Measurements from ENCODE around the gene HTRA3.
"Not testable (repeated sequence)": the region's sequence is repeated elsewhere in the genome, so short reads cannot be mapped to it uniquely, and the experiment has no call there.

HTRA3 gene

DNA sequence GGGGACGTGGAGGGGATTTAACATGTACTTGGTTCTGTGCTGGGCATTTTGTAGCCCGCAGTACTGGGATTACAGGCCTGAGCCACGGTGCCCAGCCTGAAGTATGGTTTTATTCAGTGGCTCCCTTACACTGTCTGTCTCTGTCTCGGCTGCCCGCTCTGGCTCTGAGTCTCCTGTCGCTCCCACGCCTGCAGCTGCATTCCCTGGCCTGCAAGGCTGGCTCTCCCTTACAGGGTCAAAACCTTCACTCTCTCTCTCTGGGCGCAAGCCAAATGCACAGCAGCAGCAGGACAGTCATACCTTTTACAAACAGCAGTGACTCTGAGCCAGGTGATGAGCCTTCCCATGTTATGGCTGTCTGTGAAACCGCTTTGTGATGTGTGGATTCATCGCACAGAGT is 72.1 kb downstream of the HTRA3 start:
- Mint-ChIP-seq H3K27ac (no peak overlapping the region), H3K27me3 (ENCODE audit: low read depth) (no peaks in the 10 kb centered on the region), H3K9me3 (peaks cover 8% of the 10 kb centered on the region), H3K4me3 (no peak overlapping the region), H3K4me1 (ENCODE audit: low read depth) (no peaks in the 10 kb centered on the region), H3K36me3 (ENCODE audit: low read depth) (no peaks in the 10 kb centered on the region)

DNA sequence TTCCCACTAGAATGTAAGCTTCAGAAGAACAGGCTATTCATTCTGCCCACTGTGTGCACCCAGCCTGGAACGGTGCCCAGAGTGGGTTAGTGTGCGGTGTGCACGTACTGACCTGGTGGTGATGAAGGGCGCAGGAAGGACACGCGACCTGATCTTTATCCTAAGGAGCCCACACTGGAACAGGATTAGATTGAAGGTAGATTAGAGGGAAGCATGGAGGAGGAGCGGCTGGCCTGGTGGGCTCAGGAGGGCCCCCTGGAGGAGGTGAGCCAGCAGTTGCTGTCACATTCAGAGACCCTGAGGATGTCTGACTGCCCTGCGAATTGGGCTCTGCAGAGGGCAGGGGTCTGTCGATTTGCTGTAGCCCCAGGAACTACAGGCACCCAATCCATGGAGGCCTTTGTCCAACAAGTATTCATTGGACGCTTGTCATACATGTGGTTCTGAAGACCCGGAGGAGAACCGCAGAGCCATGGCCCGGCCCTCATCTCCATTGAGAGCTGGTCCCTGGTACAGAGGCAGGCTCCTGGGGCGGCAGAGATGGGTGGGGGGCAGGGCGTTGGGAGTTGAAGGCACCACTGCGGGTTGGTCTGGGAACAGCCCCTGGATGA is 73.2 kb downstream of the HTRA3 start:
- H3K4me1 Mint-ChIP-seq (ENCODE audit: low read depth): no peaks in the 10 kb centered on the region
- peaks cover 5% of the 10 kb centered on the region for H3K9me3 Mint-ChIP-seq
- H3K27ac Mint-ChIP-seq: no peak overlapping the region
- no peaks in the 10 kb centered on the region for H3K36me3 Mint-ChIP-seq (ENCODE audit: low read depth)
- no peaks in the 10 kb centered on the region for H3K27me3 Mint-ChIP-seq (ENCODE audit: low read depth)
- H3K4me3 Mint-ChIP-seq: no peak overlapping the region

DNA sequence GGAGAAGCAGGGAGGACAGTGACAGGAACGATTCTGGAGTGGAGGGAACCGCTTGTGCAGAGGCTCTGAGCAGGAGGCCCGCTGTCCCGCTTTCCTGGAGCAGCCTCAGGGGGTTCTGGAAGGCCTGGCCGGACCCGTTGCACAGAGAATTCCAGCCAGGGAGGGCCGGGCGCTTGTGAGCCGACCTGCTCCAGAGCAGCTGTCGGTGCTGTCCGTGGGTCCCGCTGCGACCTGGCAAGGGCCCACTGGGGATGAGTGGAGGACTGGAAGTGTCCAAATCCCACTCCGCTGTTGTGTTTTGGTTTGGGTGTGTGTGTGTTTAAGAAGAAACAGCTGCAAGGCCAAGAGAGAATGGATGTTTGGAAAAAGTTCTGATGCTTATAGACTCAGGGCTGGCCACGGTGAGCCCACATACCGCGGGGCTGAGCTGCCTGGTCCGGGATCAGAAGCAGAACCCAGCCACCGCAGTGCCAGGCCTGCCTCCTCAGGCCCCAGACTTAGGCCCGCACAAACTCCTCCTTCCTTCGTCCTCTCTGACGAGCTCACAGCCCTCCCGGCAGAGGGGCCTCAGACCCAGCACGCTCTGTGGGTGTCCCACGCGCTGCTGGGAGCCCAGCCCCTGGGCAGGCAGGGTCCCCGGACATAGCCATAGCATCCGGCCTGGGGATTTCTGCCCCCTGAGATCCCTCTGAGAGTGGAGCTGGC is 73.9 kb downstream of the HTRA3 start:
- no peaks in the 10 kb centered on the region for H3K36me3 Mint-ChIP-seq (ENCODE audit: low read depth)
- H3K27me3 Mint-ChIP-seq (ENCODE audit: low read depth): no peaks in the 10 kb centered on the region
- no peaks in the 10 kb centered on the region for H3K4me1 Mint-ChIP-seq (ENCODE audit: low read depth)
- peaks cover under 1% of the 10 kb centered on the region for H3K9me3 Mint-ChIP-seq
- no peak overlapping the region for H3K4me3 Mint-ChIP-seq
- no peak overlapping the region for H3K27ac Mint-ChIP-seq

DNA sequence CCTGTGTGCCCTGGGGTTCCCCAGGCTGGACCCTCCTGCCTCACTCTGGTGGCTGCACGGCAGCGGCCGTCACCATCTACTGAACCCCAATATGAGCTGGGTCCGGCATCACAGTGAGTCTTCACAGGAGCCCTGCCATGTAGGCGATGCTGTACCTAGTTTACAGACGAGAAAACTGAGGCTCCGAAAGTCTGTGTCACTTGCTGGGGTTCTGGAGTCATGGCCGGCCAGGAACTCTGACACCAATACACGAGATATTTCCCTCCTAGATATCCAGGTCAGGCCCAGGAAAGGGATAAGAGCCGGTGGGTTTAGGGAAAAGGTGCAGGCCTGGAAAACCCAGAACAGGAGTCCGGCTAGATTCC is 74.4 kb downstream of the HTRA3 start:
- Mint-ChIP-seq H3K4me1 (ENCODE audit: low read depth) (no peaks in the 10 kb centered on the region), H3K27ac (no peak overlapping the region), H3K27me3 (ENCODE audit: low read depth) (no peaks in the 10 kb centered on the region), H3K4me3 (no peak overlapping the region), H3K36me3 (ENCODE audit: low read depth) (no peaks in the 10 kb centered on the region), H3K9me3 (no peaks in the 10 kb centered on the region)

DNA sequence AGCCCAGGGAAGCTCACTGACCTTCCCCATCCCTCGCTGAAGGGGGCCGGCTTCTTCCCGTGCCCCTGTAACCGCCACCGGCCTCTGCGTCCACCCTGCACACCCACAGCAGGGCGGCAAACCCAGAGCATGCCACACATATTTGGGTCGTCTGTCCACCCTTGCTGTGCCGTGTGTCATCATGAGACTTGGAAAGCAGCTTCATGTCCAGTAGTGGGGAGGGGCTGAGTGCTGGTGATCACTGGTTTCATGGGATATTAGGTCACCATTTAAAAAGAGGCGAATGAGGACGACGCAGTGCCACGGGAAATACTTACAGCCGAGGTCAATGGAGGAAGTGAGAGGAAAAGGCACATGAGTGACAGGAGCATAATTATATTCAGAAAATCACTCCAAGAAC is 74.8 kb downstream of the HTRA3 start:
- Mint-ChIP-seq H3K4me3 (no peak overlapping the region), H3K9me3 (no peaks in the 10 kb centered on the region), H3K27me3 (ENCODE audit: low read depth) (no peaks in the 10 kb centered on the region), H3K36me3 (ENCODE audit: low read depth) (no peaks in the 10 kb centered on the region), H3K27ac (no peak overlapping the region), H3K4me1 (ENCODE audit: low read depth) (no peaks in the 10 kb centered on the region)

DNA sequence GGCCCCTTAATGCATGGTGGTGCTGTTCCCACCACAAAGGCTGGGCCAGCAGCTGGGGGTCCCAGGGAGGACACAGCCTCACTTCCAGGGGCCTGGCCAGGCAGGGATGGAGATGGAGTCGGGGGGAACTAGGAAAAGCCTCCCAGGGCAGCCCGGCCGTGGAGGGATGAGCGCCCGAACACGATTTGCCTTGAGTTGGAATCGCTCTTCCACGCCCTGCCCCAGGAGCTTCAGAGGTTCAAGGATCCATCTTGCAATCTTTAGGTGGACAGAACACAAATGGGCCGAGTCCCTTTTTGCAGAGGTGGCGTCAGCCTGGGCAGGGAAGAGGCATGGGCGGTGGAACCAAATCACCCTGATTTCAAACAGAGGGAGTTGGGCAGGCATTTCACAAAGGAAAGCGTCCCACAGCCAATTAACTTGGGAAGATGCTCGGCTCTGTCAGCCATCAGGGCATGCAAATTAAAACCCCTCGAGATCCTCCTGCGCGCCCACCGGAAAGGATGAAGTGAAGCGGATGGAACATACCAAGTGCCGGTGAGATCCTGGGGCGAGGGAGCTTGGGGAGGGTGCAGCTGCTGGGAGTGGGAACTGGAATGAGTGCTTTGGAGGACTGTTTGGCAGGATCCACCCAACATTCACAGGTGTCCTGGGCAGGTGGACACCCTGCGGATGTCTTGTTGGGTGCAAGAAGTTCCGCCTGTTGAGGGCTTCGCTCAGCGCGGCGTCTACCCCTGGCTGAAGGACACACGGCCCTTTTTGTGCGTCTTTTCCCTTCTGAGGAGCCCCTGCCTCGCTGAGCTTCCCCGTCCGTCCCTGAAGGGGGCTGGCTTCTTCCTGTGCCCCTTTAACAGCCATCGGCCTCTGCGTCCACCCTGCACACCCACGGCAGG is 75.7 kb downstream of the HTRA3 start:
- Mint-ChIP-seq H3K4me3 (no peak overlapping the region), H3K27me3 (ENCODE audit: low read depth) (no peaks in the 10 kb centered on the region), H3K9me3 (no peaks in the 10 kb centered on the region), H3K36me3 (ENCODE audit: low read depth) (no peaks in the 10 kb centered on the region), H3K4me1 (ENCODE audit: low read depth) (no peaks in the 10 kb centered on the region), H3K27ac (no peak overlapping the region)

DNA sequence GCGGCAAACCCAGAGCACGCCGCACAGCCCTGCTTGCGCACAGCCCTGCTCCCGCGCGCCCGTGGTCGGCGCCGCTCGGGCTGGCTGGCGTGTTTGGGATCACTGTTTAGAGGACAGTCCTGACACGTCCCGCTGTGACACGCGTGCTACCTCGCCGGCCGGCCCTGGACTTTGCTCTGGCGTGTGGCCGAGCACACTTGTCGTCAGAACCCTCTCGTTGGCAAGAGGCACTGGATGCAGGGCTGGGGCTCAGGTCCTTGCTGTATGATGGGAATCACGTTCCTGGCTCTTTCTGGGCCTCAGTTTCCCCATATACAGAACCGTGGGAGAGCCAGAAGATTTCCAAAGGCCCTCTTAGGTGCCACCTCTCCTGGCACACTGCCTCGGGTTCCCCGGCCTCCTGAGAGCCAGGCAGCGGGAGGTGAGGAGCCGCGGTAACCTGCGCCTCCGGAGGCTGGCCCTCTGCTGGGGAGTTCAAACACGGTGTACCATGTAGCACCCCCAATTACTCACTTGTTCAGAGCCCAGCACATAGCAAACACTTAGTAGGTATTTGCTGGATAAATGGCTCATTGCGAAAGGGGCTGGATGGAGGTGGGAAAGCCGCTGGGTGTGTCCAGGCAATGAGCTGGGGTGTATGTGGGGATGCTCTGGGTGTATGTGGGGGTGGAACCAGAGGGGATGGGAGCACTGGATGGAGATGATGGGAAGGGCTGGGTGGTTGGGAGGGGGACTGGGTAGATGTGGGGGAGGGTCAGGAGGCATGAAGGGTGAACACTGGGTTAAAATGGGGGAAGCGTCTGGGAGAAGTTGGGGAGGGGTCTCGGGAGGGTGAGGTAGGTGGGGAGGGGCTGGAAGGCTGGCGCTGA is 76.6 kb downstream of the HTRA3 start:
- Mint-ChIP-seq H3K4me3 (no peak overlapping the region), H3K27me3 (ENCODE audit: low read depth) (no peaks in the 10 kb centered on the region), H3K9me3 (no peaks in the 10 kb centered on the region), H3K36me3 (ENCODE audit: low read depth) (no peaks in the 10 kb centered on the region), H3K27ac (no peak overlapping the region), H3K4me1 (ENCODE audit: low read depth) (no peaks in the 10 kb centered on the region)

DNA sequence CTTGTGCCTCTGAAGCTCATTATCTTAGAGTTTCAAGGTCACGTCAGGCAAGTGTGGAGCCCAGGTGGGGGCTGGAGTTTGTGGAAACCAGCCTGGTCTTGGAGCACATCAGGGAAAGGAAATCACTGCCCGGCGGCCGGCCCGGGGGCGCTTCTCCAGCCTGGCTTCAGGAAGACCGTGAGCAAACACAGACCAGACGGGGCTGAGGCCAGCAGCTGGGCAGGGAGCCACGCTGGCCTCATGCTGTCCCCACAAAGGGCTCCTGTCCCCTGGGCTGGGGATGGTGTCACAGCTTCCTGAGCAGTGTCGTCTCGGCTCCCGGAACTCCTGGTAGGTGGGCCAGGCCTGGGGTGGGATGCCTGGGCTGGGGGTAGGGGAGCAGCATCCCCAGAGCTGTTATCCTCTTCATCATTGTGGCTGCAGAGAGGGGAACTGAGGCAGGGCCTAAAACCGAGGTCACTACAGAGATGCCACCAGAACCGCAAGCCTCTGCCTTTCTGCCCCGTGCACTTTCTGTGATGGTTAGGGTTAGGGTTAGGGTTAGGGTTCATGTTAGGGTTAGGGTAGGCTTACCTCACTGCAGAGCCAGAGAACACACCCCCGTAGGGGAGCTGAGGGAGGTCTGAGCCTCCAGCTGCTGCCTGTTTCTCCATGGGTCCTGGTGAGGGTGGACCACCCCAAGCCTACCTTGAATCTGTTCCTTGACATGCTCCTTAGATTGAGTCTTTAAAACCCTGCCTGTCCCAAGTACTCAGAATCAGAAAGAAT is 77.5 kb downstream of the HTRA3 start:
- no peaks in the 10 kb centered on the region for H3K4me1 Mint-ChIP-seq (ENCODE audit: low read depth)
- H3K4me3 Mint-ChIP-seq: no peak overlapping the region
- no peaks in the 10 kb centered on the region for H3K9me3 Mint-ChIP-seq
- H3K36me3 Mint-ChIP-seq (ENCODE audit: low read depth): no peaks in the 10 kb centered on the region
- H3K27me3 Mint-ChIP-seq (ENCODE audit: low read depth): no peaks in the 10 kb centered on the region
- H3K27ac Mint-ChIP-seq: no peak overlapping the region

DNA sequence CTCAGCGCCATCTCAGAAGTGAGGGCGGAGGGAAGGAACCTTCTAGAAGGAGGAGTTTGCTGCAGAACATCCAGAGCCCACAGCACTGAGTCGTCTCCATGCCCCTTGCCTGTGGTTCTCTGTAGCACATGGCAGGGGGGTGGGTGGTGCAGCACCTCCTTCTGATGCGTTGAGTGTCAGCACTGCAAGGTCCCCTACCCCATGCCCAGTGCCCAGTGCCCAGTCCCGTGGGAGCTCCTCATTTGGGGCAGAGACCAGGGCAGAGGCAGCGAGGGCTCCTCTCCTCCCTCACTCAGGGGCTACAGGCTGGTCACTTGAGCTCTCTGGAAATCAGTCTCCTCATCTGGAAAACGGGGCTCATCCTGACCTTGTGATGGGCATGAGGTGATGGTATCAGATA is 78.1 kb downstream of the HTRA3 start:
- Mint-ChIP-seq H3K36me3 (ENCODE audit: low read depth) (no peaks in the 10 kb centered on the region), H3K27ac (no peak overlapping the region), H3K27me3 (ENCODE audit: low read depth) (no peaks in the 10 kb centered on the region), H3K4me1 (ENCODE audit: low read depth) (no peaks in the 10 kb centered on the region), H3K9me3 (no peaks in the 10 kb centered on the region), H3K4me3 (no peak overlapping the region)

DNA sequence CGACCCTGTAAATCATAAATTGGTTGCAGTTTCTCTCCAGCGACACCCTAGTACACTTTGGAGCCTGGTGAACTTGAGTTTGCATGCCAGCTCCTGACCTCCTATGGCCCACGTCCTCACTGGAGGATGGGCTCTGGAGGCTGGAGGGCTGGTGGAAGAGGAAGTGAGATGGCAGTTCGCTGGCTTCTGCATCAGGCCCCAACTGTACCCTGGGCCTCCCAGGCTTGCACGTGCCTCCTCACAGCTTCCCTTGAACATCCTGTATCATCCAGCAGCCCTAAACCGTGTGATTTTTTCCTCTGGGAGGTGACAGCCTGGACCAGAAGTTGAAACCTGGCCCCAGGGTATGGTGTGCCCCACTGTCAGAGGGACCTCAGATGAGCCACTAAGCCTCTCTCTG is 78.5 kb downstream of the HTRA3 start:
- Mint-ChIP-seq H3K4me3 (no peak overlapping the region), H3K4me1 (ENCODE audit: low read depth) (no peaks in the 10 kb centered on the region), H3K9me3 (no peaks in the 10 kb centered on the region), H3K36me3 (ENCODE audit: low read depth) (no peaks in the 10 kb centered on the region), H3K27me3 (ENCODE audit: low read depth) (no peaks in the 10 kb centered on the region), H3K27ac (no peak overlapping the region)

DNA sequence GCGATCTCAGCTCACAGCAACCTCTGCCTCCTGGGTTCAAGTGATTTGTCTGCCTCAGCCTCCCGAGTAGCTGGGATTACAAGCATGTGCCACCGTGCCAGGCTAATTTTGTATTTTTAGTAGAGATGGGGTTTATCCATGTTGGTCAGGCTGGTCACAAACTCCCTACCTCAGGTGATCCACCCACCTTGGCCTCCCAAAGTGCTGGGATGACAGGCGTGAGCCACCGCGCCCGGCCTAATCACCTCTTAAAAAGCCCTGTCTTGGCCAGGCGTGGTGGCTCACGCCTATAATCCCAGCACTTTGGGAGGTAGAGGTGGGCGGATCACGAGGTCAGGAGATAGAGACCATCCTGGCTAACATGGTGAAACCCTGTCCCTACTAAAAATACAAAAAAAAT is 79.7 kb downstream of the HTRA3 start:
- not testable (repeated sequence) for H3K4me1 Mint-ChIP-seq (ENCODE audit: low read depth); H3K27ac Mint-ChIP-seq; H3K27me3 Mint-ChIP-seq (ENCODE audit: low read depth); H3K9me3 Mint-ChIP-seq; H3K4me3 Mint-ChIP-seq; H3K36me3 Mint-ChIP-seq (ENCODE audit: low read depth)

DNA sequence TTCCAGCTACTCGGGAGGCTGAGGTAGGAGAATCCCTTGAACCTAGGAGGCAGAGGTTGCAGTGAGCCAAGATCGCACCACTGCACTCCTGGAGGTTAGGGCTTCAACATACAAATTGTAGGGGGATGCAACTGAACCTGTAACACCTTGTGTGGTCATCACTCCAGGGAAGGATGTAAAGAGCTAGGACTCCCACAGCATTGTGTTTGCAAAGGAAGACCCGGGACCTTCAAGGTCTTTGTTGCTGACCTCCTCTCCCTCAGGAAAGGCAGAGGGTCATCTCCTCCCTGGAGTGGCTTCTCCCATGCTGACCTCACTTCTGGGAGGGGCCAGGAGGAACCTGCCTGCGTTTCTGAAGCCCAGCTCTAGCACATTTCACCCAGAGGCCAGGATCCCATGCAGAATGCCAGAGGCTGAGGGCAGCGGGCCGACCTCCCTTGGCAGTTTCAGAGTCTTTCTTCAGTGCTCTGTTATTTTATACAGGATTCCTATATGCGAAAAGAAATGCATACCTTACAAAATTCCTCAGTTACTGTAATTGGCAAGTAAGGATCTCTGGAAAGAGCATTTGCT is 80.2 kb downstream of the HTRA3 start:
- Mint-ChIP-seq H3K4me3 (no peak overlapping the region), H3K27me3 (ENCODE audit: low read depth) (no peaks in the 10 kb centered on the region), H3K36me3 (ENCODE audit: low read depth) (no peaks in the 10 kb centered on the region), H3K27ac (no peak overlapping the region), H3K4me1 (ENCODE audit: low read depth) (no peaks in the 10 kb centered on the region), H3K9me3 (no peaks in the 10 kb centered on the region)

DNA sequence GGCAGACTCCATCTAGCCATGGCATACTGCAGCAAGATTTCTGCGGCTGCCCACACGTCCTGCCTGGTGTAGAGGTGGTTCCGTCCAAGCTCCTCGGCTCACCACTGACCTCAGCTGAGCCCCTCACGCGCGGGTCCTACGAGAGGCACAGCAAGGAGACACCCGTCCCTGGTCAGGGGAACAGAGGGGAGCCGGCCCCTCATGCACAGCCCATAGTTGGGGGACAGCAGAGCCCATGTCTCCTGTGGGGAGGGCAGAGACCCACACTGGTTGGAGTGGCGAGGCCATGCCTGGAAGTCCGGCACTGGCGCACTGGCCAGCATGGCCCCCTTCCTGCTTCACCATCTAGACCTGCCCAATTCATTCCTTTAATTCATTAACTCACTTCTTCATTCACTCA is 80.8 kb downstream of the HTRA3 start:
- H3K4me1 Mint-ChIP-seq (ENCODE audit: low read depth): no peaks in the 10 kb centered on the region
- no peaks in the 10 kb centered on the region for H3K9me3 Mint-ChIP-seq
- no peak overlapping the region for H3K27ac Mint-ChIP-seq
- peaks cover under 1% of the 10 kb centered on the region for H3K27me3 Mint-ChIP-seq (ENCODE audit: low read depth)
- no peaks in the 10 kb centered on the region for H3K36me3 Mint-ChIP-seq (ENCODE audit: low read depth)
- no peak overlapping the region for H3K4me3 Mint-ChIP-seq

Measured in T-helper 1 cell treated with Interleukin-12 subunit alpha and Interleukin-12 subunit beta and Interleukin-4 antibody, amounts not matched to agents 30 μg/mL and 1 μg/mL, for 36 hours (primary cell).